GM12875 (cell line): ENCODE measurements around the gene PITPNC1.

Experiments
- H3K4me3 ChIP-seq: one replicate; pipeline ENCODE4 v1.5.1; 2011; ENCODE audit warnings: low read depth, low read length, control low read depth
- CTCF ChIP-seq: IDR thresholded peaks from 2 replicates; pipeline ENCODE4 v1.5.1; 2011; ENCODE audit warnings: low read depth, mild to moderate bottlenecking, control low read depth, inconsistent platforms, low read length, moderate library complexity, borderline replicate concordance; ENCODE audit not compliant: insufficient read depth

The PITPNC1 gene

GRCh38 chr17:67481808-67482207 is 104.7 kb downstream of the PITPNC1 start:
- no peak overlapping the region for H3K4me3 ChIP-seq
- no peak for TF ChIP-seq CTCF

GRCh38 chr17:67482764-67483163 is 105.7 kb downstream of the PITPNC1 start:
- no peak for TF ChIP-seq CTCF
- H3K4me3 ChIP-seq = no peak overlapping the region

GRCh38 chr17:67484261-67484660 is 107.2 kb downstream of the PITPNC1 start:
- no peak overlapping the region for H3K4me3 ChIP-seq
- no peak for TF ChIP-seq CTCF

- H3K4me3 ChIP-seq = no peak overlapping the region
- TF ChIP-seq CTCF = no peak
These were observed 108.6 kb downstream of the PITPNC1 start for GRCh38 chr17:67485666-67486065.

GRCh38 chr17:67487506-67487905 is 110.4 kb downstream of the PITPNC1 start:
- TF ChIP-seq CTCF = no peak
- H3K4me3 ChIP-seq = no peak overlapping the region

- H3K4me3 ChIP-seq = no peak overlapping the region
- TF ChIP-seq CTCF = no peak
These were observed 111.1 kb downstream of the PITPNC1 start for GRCh38 chr17:67488161-67488560.

GRCh38 chr17:67488768-67489167 is 111.7 kb downstream of the PITPNC1 start:
- no peak overlapping the region for H3K4me3 ChIP-seq
- no peak for TF ChIP-seq CTCF
